NCI-H446 treated with DMSO at 0.1 percent for 48 hours (cell line): ENCODE data around the gene HEY2.
"Not testable (repeated sequence)": the region's sequence is repeated elsewhere in the genome, so short reads cannot be mapped to it uniquely, and the experiment has no call there.

Experiments
- DNase-seq: peaks from one replicate; lab custom pipeline; 2025; lab: John Stamatoyannopoulos, UW

The HEY2 gene

DNA sequence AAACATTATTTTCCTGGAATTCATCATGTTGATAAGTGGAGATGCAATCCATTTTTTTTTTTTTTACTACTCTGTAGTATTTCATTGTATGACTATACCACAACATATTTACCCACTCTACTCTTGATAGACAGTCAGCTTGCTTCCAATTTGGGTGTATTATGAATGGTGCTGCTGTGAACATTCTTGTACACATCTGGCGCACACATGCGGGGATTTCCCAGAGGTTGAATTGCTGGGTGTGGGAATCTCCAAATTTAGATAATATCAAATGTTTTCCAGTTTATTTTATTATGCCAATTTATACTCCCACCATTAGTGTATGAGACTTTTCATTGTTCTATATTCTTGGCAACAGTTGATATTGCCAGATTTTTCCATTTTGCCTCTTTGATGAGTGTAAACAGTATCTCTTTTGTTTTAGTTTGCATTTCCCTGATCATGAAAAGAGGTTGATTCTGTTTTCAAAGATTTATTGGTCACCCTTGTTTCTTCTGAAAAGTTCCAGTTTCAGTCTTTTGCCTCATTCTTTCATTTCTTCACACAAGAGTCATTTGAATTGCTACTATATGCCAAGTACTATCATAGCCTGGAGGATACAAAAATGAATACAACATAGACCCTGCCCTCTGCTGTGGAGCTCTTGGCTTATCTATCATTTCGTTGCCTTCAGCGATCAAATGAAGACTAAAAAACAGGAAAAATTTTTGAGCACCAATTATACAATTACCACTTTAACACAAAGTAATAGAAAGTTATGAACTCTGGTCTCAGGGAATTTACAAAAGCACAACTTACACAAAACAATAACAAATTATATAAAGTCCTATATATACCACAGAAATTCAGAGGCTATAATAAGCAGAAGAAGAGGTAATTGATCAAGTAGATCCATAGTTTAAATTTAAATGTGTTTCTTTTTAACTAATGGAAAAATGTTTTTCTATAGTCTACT lies 24.2 kb downstream of the HEY2 start:
- DNase-seq, result no peak

- DNase-seq, result not testable (repeated sequence)
Measured at GRCh38 chr6:125776107-125776826, 26.8 kb downstream of the HEY2 start.

- DNase-seq, result peak; percentile 90
Measured at GRCh38 chr6:125779924-125780539, 30.6 kb downstream of the HEY2 start.

DNA sequence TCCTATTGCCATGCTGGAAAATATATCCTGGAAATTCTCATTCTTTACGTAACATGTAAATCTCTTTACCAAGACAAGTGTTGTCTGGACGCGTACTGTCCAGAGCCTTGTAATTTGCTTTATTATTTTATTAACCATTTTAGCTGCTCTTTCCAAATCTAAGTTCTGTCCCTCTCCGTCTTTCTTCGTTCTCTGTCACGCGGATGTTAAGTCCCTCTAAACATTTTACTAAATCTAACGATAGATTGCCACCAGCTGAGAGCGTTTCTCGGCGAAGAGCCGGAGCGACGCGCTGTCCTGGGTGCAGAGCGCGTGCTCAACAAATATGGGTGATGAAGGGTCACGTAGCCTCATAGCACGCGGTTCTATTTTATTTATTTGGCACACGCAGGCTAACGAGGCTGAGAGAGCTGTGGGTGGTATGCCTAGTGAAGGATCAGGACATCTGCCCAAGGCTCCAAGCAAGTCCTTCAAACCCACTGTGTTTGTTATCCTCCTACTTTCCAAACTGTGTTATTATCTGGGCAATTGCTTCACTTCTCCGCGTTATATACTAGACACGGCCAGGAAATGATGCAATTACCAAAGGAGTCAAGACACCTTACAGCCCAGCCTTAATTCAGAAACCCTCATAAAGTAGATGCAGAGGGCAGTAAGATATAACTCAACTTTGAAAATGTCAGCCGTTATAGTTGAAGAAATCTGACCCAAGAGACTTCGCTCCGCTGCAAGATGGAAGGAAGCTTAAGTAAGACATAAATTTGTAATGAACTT lies 31.3 kb downstream of the HEY2 start:
- DNase-seq, result peak; percentile 65

DNA sequence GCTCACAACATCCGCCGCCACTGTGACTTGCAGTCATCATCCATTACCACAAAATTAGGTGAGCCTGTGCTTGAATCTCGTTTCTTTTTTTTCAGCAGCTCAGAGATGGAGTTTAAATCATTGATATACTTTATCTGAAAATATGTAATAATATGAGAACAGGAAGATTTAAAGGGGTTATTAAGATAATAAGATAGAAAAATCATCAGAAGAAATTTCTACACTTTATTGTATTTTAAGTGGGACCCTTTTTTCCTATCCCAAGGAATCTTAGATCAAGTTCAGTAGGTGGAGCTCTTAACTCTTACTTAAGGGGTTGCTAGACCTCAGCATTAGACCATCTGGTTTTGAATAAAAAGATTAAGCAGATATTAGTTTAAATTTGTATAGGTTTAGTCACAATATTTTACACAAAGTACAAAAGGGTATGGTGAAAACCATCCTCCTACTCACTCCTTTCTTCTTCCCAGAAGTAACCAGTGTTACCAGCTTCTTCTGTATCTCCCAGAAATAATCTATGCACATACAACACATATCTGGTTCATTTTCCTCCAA lies 32.0 kb downstream of the HEY2 start:
- peak; percentile 68 for DNase-seq

GRCh38 chr6:125784365-125784764 lies 34.9 kb downstream of the HEY2 start:
- peak; percentile 47 for DNase-seq

GRCh38 chr6:125787791-125788190 lies 38.4 kb downstream of the HEY2 start:
- no peak for DNase-seq

- no peak for DNase-seq
Measured at GRCh38 chr6:125789167-125789566, 39.7 kb downstream of the HEY2 start.

GRCh38 chr6:125789576-125790357 lies 40.3 kb downstream of the HEY2 start:
- DNase-seq, result peak; percentile 67

- peak; percentile 63 for DNase-seq
Measured at GRCh38 chr6:125790358-125791150, 41.1 kb downstream of the HEY2 start, which contains the start of gene NCOA7. TSS of gene NCOA7 (plus strand) at chr6:125790960. CDS start at chr6:125815355, 24,395 bp downstream.

GRCh38 chr6:125791151-125791819 lies 41.9 kb downstream of the HEY2 start:
- peak; percentile 30 for DNase-seq

- no peak for DNase-seq
Measured at GRCh38 chr6:125791820-125792165, 42.4 kb downstream of the HEY2 start.

- DNase-seq, result no peak
Measured at GRCh38 chr6:125792172-125792571, 42.7 kb downstream of the HEY2 start.

GRCh38 chr6:125792680-125793079 lies 43.2 kb downstream of the HEY2 start:
- DNase-seq, result no peak

DNA sequence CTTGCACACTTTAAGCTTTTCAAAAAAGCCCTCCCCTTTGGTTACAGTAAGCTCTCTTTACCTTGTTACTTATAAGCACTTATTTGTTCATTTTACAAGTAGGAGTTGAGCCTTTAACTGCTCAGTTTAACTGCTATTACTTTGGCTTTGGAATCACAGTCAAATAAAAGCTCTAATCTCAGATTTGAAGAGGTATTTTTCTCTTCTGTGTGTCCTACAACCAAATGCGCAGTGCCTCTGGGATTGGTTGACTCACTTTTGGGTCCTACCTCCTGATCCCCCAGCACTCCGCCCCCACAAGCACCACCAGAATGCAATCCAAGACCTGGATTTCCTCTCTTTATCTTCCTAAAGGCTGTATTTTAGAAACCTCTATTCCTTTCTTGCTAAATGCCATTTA lies 43.8 kb downstream of the HEY2 start:
- no peak for DNase-seq

DNA sequence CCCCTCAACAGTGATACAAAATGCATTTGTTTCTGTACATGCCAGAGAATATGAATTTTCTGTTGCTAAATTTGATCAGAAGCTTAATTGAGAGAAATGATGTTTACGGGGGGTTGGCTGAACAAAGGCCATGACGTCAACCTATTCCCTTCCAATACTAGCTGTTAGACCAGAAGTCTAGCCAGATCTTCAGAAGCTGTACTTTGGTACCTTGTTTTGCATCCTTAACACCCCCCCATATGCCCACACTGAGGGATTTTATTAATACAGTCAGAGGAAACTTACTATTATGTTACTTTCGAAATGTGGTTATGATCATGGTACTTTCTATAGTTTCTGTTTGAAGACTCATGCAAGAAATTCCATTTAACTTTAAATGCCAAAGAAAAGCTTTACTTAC lies 44.4 kb downstream of the HEY2 start:
- DNase-seq, result no peak

DNA sequence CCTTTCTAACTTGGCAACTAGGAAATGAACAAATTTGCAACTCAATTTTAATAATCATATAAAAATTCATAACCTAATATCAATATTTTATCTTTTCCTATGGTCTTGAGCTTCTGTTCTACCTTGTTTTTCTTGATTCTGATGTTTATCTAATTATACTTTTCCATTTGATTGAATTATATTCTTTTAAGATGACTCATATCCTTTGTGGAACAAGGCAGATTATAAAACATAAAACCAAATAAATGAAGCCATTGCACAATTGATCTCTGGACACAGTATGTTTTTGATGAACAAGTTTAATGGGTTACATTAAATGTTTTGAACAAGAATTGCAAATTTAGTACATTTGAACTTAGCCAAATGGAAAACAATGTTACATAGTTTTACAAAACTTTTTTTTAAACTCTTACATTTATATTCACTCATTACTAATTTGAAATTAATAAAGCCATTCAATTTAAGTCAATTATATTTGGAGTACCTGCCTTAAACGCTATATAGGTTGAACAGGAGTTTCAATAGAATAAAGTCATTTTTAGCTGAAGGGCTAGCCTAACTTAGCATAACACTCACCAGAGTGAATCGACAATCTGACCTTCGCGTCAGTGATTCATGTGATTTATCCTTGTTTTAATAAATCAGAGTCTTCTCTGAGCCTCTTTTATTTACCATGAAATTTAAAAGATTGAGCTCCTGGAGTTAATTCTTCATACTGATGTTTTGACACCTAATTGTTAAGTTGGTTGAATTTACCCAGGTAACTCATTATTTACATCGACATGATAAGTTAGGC lies 45.1 kb downstream of the HEY2 start:
- DNase-seq, result no peak

- DNase-seq, result no peak
Measured at GRCh38 chr6:125795301-125795700, 45.9 kb downstream of the HEY2 start.
